GM06990 (cell line): ENCODE data around the gene GEMIN5.
A peak's percentile ranks its signal among the peaks of the same experiment; 100 is the strongest.

Experiments
- DNase-seq: peaks from one replicate; pipeline ENCODE4 v3.0.0-alpha.2; 2011; ENCODE audit not compliant: insufficient read length; ENCODE audit errors: extremely low read depth
- H3K27me3 ChIP-seq: replicated peaks from 2 replicates; pipeline ENCODE4 v1.6.0; 2011; ENCODE audit warnings: low read length; ENCODE audit not compliant: control insufficient read depth, insufficient read depth
- H3K36me3 ChIP-seq: 2 replicates; pipeline ENCODE4 v1.5.1; 2011; ENCODE audit warnings: low read length; ENCODE audit not compliant: control insufficient read depth, insufficient read depth
- H3K4me3 ChIP-seq: replicated peaks from 2 replicates; pipeline ENCODE4 v1.5.1; 2011; ENCODE audit warnings: low read depth, mild to moderate bottlenecking, control low read depth, low read length
- TF ChIP-seq, protein P1 (sequence below): IDR thresholded peaks from 2 replicates; pipeline ENCODE4 v1.5.1; 2011; ENCODE audit warnings: low read length, control low read depth, mild to moderate bottlenecking, inconsistent platforms; ENCODE audit not compliant: insufficient read depth, poor library complexity, severe bottlenecking

The GEMIN5 gene

GRCh38 chr5:154860123-154860522 lies 77.9 kb downstream of the GEMIN5 start:
- H3K4me3 ChIP-seq, result peak overlapping the region; percentile 68
- H3K27me3 ChIP-seq, result no peaks in the 10 kb centered on the region
- TF ChIP-seq, protein P1, sequence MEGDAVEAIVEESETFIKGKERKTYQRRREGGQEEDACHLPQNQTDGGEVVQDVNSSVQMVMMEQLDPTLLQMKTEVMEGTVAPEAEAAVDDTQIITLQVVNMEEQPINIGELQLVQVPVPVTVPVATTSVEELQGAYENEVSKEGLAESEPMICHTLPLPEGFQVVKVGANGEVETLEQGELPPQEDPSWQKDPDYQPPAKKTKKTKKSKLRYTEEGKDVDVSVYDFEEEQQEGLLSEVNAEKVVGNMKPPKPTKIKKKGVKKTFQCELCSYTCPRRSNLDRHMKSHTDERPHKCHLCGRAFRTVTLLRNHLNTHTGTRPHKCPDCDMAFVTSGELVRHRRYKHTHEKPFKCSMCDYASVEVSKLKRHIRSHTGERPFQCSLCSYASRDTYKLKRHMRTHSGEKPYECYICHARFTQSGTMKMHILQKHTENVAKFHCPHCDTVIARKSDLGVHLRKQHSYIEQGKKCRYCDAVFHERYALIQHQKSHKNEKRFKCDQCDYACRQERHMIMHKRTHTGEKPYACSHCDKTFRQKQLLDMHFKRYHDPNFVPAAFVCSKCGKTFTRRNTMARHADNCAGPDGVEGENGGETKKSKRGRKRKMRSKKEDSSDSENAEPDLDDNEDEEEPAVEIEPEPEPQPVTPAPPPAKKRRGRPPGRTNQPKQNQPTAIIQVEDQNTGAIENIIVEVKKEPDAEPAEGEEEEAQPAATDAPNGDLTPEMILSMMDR, result no peak
- no peak for DNase-seq
- peaks cover 3% of the 10 kb centered on the region for H3K36me3 ChIP-seq

GRCh38 chr5:154858972-154859871 lies 78.8 kb downstream of the GEMIN5 start:
- peak; percentile 29 for DNase-seq
- H3K36me3 ChIP-seq, result peaks cover 3% of the 10 kb centered on the region
- H3K4me3 ChIP-seq, result peak overlapping the region; percentile 68
- TF ChIP-seq, protein P1, result no peak
- no peaks in the 10 kb centered on the region for H3K27me3 ChIP-seq

DNA sequence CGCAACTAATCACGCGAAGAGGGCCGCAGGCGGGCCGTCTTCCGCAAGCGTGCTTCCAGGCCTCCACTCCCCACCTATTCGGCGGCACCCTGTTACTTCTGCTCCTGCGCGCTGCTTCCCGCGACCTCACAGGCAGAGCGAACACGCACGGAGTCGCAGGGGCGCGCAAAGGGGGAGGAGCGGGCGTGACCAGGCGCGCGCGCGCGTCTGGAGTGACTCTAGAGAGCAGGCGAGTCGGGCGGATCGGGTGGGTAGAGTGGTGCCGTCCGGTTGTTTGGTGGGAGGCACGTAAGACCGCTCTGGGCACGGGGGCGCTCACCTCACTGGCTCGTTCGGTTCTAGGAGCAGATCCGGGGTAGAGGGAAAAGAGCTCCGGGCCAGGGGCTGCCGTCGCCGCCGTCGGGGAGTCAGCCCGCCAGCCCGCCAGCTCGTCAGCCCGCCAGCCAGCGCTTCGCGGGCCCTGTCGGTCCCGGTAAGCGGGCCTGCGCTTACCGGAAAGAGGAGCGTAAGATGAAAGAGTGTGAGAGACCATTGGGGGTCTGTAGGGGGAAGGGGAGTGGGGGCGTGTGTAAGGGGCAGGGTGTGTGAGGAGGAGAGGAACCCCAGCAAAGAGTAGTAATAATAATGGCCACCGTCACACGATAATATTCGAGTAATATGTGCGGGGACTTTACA lies 79.6 kb downstream of the GEMIN5 start, which contains the start of gene CNOT8:
TSS of gene CNOT8 (plus strand) at position 331 of the 675 bp plus-strand sequence. CDS start 4,652 bp downstream, outside the sequence.
- peaks cover 3% of the 10 kb centered on the region; the same call in 1 of the 2 replicates for H3K36me3 ChIP-seq
- no peaks in the 10 kb centered on the region for H3K27me3 ChIP-seq
- DNase-seq, result peak; percentile 98
- TF ChIP-seq, protein P1, result no peak
- peak within 1 kb of the TSS; percentile 68 for H3K4me3 ChIP-seq

DNA sequence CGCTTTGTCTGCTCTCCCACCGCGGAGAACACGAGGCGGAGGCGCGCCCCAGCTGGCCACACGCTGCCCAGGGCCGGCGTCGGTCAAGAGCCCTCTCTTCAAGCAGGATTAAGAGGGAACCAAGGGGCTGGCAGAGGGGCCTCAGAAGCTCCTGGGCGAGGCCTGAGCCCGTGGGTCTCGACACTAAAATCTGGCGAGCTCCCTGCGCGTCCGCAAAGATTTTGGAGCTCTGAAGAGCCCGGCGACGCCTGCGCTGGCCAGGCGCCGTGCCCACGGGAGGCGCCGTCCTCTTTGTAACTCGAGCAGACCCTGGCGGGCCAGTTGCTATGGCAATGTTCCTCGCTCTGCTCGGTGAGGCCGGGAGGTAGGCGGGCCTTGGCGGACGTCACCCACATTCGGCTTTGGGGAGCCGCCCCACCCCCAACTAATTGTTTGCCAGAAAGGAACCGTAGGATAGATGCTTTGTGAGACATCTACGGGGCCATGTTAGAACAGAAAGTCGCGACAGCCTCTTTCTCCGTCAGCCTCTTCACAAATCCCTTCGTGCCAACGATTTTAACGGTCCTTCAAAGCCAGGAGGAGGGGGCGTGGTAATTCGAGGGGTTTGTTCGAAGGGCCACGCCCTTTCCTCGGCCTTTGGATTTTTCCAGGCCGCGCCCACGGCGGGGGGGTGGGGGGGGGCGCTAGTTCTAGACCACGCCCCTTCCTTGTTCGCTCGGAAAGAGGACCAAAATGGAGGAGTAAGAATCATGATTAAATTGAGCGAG lies 80.3 kb downstream of the GEMIN5 start:
- Histone ChIP-seq H3K27me3 (no peaks in the 10 kb centered on the region), H3K4me3 (peak overlapping the region; percentile 68), H3K36me3 (no peaks in the 10 kb centered on the region)
- TF ChIP-seq, protein P1, result no peak
- DNase-seq, result peak; percentile 85

GRCh38 chr5:154851351-154851750 lies 86.7 kb downstream of the GEMIN5 start:
- Histone ChIP-seq H3K4me3 (no peak overlapping the region), H3K36me3 (no peaks in the 10 kb centered on the region), H3K27me3 (no peaks in the 10 kb centered on the region)
- DNase-seq, result no peak
- TF ChIP-seq, protein P1, result no peak
